OCI-LY7 (cell line): ENCODE results near the gene NDUFA13.

Experiments
- CTCF ChIP-seq: fragments of 200-600 bp; sonication (generic); conservative IDR thresholded peaks from 2 replicates; pipeline ENCODE4 v1.5.1; 2014; ENCODE audit warnings: mild to moderate bottlenecking, antibody characterized with exemption, low read length, moderate library complexity, mixed read lengths
- EZH2phosphoT487 ChIP-seq: fragments of 200-600 bp; sonication (generic); IDR thresholded peaks from 2 replicates; pipeline ENCODE4 v1.6.1; 2018; ENCODE audit warnings: low read depth, borderline replicate concordance, mild to moderate bottlenecking, mixed run types, antibody characterized with exemption, low read length, moderate library complexity, mixed read lengths

- TF ChIP-seq CTCF = no peak
- TF ChIP-seq EZH2phosphoT487 = no peak
Measured at GRCh38 chr19:19498255-19498991, 17.6 kb upstream of the NDUFA13 start.
